ENCODE data around the gene AGPAT2.

Gene AGPAT2

DNA sequence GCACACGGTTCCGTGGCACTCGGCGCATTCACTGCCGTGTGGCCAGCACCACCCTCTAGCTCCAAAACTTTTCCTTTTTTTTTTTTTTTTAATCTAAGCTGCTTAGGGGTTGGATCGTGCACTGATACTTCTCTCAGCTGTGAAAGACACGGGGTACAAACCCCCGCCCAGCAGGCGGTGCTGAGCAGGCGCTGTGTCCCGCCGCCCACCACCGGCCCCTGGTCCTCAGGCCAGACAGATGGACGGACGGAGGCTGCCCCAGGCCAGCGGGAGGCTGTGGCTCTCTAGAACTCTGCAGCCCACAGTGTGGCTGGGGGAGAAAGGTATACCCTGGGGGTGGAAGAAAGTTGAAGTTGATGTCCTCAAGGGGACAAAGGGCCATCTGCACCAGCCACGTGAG, 6.2 kb downstream of the AGPAT2 start:
- no peak for TF ChIP-seq ZFX (IDR thresholded peaks at IDR 0.05; ENCODE audit: borderline replicate concordance)
- TF ChIP-seq, protein P1, sequence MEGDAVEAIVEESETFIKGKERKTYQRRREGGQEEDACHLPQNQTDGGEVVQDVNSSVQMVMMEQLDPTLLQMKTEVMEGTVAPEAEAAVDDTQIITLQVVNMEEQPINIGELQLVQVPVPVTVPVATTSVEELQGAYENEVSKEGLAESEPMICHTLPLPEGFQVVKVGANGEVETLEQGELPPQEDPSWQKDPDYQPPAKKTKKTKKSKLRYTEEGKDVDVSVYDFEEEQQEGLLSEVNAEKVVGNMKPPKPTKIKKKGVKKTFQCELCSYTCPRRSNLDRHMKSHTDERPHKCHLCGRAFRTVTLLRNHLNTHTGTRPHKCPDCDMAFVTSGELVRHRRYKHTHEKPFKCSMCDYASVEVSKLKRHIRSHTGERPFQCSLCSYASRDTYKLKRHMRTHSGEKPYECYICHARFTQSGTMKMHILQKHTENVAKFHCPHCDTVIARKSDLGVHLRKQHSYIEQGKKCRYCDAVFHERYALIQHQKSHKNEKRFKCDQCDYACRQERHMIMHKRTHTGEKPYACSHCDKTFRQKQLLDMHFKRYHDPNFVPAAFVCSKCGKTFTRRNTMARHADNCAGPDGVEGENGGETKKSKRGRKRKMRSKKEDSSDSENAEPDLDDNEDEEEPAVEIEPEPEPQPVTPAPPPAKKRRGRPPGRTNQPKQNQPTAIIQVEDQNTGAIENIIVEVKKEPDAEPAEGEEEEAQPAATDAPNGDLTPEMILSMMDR (IDR thresholded peaks at IDR 0.05) = no peak

DNA sequence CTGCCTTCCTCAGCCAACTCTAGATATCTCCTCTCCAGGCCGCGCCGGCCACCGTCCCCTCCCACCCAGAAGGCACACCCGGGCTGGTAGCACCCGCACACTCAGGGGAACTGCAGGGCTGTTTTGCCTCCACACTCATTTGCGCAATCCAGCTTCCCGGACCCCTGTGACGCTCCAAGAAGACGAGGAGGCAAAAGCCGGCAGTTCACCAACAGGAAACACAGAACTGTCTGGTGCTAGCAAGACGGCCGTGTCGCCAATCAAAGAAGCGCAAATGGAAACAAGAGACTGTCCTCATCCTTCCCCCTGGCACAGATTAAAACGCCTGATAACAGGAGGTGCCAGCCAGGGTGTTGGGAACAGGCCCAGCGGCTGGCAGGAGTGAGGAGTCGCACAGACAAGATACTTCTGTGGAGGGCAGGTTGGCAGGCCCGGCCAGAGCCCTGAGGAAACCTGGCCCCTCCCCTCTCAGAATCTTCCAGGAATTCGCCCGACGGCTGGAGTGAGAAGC, 7.8 kb downstream of the AGPAT2 start:
- no peak for TF ChIP-seq ZFX (IDR thresholded peaks at IDR 0.05; ENCODE audit: borderline replicate concordance)
- TF ChIP-seq, protein P1 (IDR thresholded peaks at IDR 0.05) = no peak
- peak overlapping the region; percentile 20; the same call in 1 of the 2 replicates for H3K27ac ChIP-seq

More for the DNA sequence above, 6.2 kb downstream of the AGPAT2 start:
- no peak overlapping the region for H3K27ac ChIP-seq

DNA sequence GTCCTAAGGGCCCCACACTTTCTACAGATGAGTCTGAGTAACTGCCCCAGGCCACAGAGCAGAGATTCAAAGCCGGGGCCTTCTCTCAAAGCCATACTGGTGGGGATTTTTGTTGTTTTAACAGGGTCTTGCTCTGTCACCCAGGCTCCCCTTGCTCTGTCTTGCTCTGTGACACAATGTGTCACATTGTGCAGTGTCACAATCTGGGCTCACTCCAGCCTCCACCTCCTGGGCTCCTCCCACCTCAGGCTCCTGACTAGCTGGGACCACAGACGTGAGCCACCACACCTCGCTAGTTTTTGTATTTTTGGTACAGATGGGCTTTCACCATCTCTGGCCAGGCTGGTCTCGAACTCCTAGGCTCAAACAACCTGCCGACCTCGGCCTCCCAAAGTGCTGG, 8.6 kb downstream of the AGPAT2 start:
- no peak overlapping the region for H3K27ac ChIP-seq
- TF ChIP-seq, protein P1 (IDR thresholded peaks at IDR 0.05) = no peak
- no peak for TF ChIP-seq ZFX (IDR thresholded peaks at IDR 0.05; ENCODE audit: borderline replicate concordance)

DNA sequence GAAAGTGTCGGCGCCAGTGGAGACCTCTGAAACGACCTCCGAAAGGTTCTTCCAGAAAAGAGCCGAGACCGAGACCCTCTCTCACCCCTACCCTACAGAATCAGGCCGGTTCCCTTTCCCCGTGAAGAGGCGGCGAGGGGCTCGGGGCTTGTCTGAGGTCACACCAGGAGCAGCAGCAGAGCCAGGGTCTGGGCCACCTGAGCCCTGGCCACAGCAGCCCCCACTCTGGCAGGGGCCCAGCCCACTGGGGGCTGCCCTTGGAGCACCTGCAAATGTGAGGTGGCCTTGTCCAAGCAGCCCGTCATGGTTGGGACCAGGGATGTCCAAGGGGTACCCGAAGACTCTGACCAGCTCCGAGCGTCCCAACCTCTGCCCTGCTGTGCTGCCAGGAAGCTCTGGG, 9.2 kb downstream of the AGPAT2 start:
- H3K27ac ChIP-seq = no peak overlapping the region
- TF ChIP-seq ZFX (IDR thresholded peaks at IDR 0.05; ENCODE audit: borderline replicate concordance) = no peak
- TF ChIP-seq, protein P1 (IDR thresholded peaks at IDR 0.05) = no peak

DNA sequence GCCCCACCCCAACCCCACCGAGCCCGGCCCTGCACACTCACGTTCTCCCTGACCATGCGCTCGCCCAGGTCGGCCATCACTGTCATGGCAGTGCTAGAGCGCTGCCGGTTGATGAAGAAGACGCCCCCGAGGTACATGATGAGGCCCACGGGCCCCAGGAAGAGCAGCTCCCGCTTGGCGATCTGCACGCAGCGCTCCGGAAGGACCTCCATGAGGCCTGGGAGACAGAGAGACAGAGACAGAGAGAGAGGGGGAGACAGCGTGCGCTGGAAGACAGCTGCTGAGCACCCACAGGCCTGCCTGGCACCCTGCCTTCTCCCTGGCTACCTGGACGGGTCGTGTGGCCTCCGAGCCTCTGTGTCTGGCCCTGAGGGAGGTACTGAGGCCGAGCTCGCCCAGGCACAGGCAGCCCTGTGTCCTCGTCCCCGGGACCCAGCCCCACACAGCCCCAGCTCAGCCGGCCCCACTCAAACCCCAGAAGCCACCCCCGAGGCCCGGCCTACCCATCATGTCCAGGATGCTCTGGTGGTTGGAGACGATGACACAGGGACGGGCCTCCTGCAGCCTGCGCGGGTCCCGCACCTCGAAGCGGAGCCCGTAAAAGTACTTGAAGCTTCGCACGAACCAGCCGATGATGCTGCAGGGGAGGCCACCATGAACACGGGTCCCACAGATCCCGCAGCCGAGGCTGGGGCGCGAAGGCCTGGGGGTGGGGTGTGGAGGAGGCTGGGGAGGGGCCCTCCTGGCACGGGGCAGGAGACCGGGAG, 10.2 kb downstream of the AGPAT2 start:
- H3K27ac ChIP-seq = no peak overlapping the region
- TF ChIP-seq, protein P1 (IDR thresholded peaks at IDR 0.05) = no peak
- no peak for TF ChIP-seq ZFX (IDR thresholded peaks at IDR 0.05; ENCODE audit: borderline replicate concordance)

DNA sequence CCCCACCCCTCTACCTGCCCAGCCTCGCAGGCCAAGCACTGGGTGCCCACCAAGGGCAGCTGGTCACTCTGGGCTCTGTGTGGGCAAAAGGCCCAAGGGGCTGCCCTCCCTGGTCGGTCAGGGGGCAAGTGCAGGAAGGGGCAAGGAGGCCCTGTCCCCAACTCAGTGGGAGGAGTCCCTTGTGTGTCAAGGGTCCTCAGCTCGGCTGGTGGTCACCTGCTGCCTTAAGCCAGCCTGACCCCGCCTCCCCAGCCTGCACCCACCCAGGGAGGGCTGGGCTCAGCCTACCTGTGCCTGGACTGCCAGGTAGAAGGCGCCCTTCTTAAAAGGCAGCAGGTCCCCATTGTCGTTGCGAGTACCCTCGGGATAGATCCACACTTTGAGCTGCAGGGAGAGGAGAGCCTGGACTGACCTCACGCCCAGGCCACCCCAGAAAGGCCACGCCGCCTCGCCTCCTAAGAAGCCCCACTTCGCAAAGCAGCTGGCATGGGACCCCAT, 10.9 kb downstream of the AGPAT2 start:
- no peak overlapping the region for H3K27ac ChIP-seq
- TF ChIP-seq ZFX (IDR thresholded peaks at IDR 0.05; ENCODE audit: borderline replicate concordance) = no peak
- TF ChIP-seq, protein P1 (IDR thresholded peaks at IDR 0.05) = no peak

Measured in 22Rv1 (cell line).